Erythroblast (primary cell): ENCODE data around the gene BUB1.
A peak's percentile ranks its signal among the peaks of the same experiment; 100 is the strongest.

ENCODE experiments used
- DNase-seq, 2 experiments: peaks; one replicate each; lab custom pipeline; 2025; lab: John Stamatoyannopoulos, UW
- GATA1 ChIP-seq: IDR thresholded peaks from 2 replicates; pipeline ENCODE4 v1.6.1; 2011; ENCODE audit warnings: low read depth, mild to moderate bottlenecking, control low read depth, low read length, moderate library complexity
- POLR2A ChIP-seq: IDR thresholded peaks from 2 replicates; pipeline ENCODE4 v1.6.1; 2011; ENCODE audit warnings: mild to moderate bottlenecking, low read length

The BUB1 gene

GRCh38 chr2:110679337-110679707, 1.5 kb upstream of the BUB1 start:
- peak; percentile 51 for TF ChIP-seq POLR2A
- no peak for TF ChIP-seq GATA1
- DNase-seq: peak; percentile 84 to 86

GRCh38 chr2:110678457-110679336, 834 bp upstream of the BUB1 start:
- DNase-seq: peak; percentile 75 to 79

GRCh38 chr2:110677080-110677479, 783 bp downstream of the BUB1 start:
- no peak for TF ChIP-seq GATA1
- no peak for TF ChIP-seq POLR2A
- peak; percentile 27 to 49 for DNase-seq

More at GRCh38 chr2:110678457-110679336, 834 bp upstream of the BUB1 start:
- TF ChIP-seq GATA1 (no peak), POLR2A (peak; percentile 78)

- no peak for DNase-seq
- TF ChIP-seq POLR2A (no peak), GATA1 (no peak)
Measured at GRCh38 chr2:110675679-110676078, 2.2 kb downstream of the BUB1 start.

GRCh38 chr2:110674620-110675555, 3.0 kb downstream of the BUB1 start:
- DNase-seq: peak; percentile 13 to 28
- TF ChIP-seq POLR2A: no peak
- no peak for TF ChIP-seq GATA1

- DNase-seq: no peak
Measured at GRCh38 chr2:110673201-110673600, 4.7 kb downstream of the BUB1 start.

GRCh38 chr2:110670826-110671225, 7.0 kb downstream of the BUB1 start:
- no peak for DNase-seq
- TF ChIP-seq POLR2A (no peak), GATA1 (no peak)

More at GRCh38 chr2:110673201-110673600, 4.7 kb downstream of the BUB1 start:
- no peak for TF ChIP-seq POLR2A
- no peak for TF ChIP-seq GATA1

GRCh38 chr2:110669079-110669478, 8.8 kb downstream of the BUB1 start:
- no peak for DNase-seq
- TF ChIP-seq GATA1: no peak

- DNase-seq: no peak
- no peak for TF ChIP-seq GATA1
- no peak for TF ChIP-seq POLR2A
Measured at GRCh38 chr2:110667071-110667470, 10.8 kb downstream of the BUB1 start.

GRCh38 chr2:110664135-110664534, 13.7 kb downstream of the BUB1 start:
- TF ChIP-seq GATA1 (no peak), POLR2A (no peak)
- DNase-seq: no peak

- DNase-seq: no peak
- no peak for TF ChIP-seq POLR2A
- TF ChIP-seq GATA1: no peak
Measured at GRCh38 chr2:110662560-110662959, 15.3 kb downstream of the BUB1 start.

GRCh38 chr2:110660558-110660957, 17.3 kb downstream of the BUB1 start:
- DNase-seq: no peak
- TF ChIP-seq POLR2A (no peak), GATA1 (no peak)

- TF ChIP-seq POLR2A (no peak), GATA1 (no peak)
- DNase-seq: no peak
Measured at GRCh38 chr2:110659248-110659647, 18.6 kb downstream of the BUB1 start.

- DNase-seq: no peak
- no peak for TF ChIP-seq POLR2A
- no peak for TF ChIP-seq GATA1
Measured at GRCh38 chr2:110657724-110658305, 20.0 kb downstream of the BUB1 start.
